SK-N-SH (cell line): ENCODE results near the gene EOLA2. TPM values are rescaled to one million over a fixed set of nuclear protein-coding genes. Genes with fewer than 3 reads are reported as not detected.

ENCODE experiments used
- polyA plus RNA-seq, 3 experiments: library from polyadenylated mRNA; depleted of rRNA; stranded (reverse); fragments of >200 nt; gene quantifications; 2 replicates each; pipeline ENCODE4 v1.2.3, GENCODE V29; 2012

The EOLA2 gene
- polyA plus RNA-seq, 1 of the 3 experiments (the other 2 are of a cell fraction), result 43.4 TPM

Other genes starting within 250 kb of the EOLA2 start
- 0.03 and 0.06 TPM in 2 replicates for gene MAGEA11, start 226.4 kb downstream of the EOLA2 start, polyA plus RNA-seq (2012; rRNA removed)
- gene HSFX1, start 164.4 kb downstream of the EOLA2 start, polyA plus RNA-seq (2012; rRNA removed), result 0.05 and 0.12 TPM in 2 replicates
- gene MAGEA9, start 156.6 kb downstream of the EOLA2 start, polyA plus RNA-seq (2012; rRNA removed), result not detected in 2 replicates
- gene MAGEA8, start 57.3 kb downstream of the EOLA2 start, polyA plus RNA-seq (2012; rRNA removed), result 0.15 and 0.20 TPM in 2 replicates
- gene HSFX4, start 8.9 kb downstream of the EOLA2 start, polyA plus RNA-seq (2012; rRNA removed), result not detected in 2 replicates